Dermis lymphatic vessel endothelial cell (primary cell): ENCODE measurements around the gene NXNL1. TPM values are rescaled to one million over a fixed set of nuclear protein-coding genes. Genes with fewer than 3 reads are reported as not detected.

Source experiments
- total RNA-seq: library from RNA; depleted of rRNA; stranded (reverse); fragments of >200 nt; gene quantifications from 2 replicates; pipeline ENCODE4 v1.2.1, GENCODE V29; 2014

Gene NXNL1
- not detected in 2 replicates for total RNA-seq

GRCh38 chr19:17460372-17461230 is at the start of gene NXNL1:
NXNL1 (minus strand) TSS chr19:17460926; CDS start chr19:17460869, 57 bp downstream.

GRCh38 chr19:17470068-17470841 is 9.5 kb upstream of the NXNL1 start, which contains the start of gene SLC27A1:
SLC27A1 (plus strand) TSS chr19:17470524; CDS start chr19:17470541, 17 bp downstream.

DNA sequence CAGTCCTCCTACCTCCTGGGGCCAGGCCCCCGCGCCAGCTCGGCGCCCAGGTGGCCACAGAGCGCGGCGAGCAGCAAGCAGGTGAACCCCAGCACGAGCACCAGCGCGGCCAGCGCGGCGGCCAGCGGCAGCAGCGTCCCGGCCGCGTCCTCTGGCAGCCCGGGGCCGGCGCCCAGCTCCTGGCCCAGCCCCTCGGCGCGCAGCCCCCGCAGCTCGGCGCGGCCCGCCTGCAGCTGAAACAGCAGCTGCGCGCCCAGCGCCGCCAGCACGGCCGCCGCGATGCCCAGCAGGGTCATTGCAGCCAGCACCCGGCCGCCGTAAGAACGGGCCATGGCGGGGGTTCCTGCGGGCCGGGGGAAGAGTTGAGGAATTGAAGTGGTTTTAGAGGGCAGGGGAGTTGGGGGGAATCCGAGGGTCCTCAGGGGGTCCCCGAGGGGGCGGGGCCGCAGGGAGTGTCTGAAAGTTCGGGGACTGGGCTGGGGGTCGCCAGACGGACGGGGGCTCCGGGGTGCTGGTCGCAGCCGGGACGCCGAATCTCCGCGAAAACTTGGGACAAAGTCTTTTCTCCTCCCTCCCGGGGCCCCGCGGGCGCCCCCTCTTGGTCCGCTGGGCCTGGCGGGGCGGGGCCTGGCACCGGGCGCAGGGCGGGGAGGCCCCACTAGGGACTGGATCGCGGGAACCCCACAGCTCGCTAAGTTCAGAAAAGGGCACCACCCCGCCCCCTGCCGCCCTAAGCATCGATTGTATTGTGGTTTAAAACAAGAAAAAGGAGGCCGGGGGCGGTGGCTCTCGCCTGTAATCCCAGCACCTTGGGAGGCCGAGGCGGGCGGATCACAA is 12.4 kb downstream of the NXNL1 start, which contains the start of gene TMEM221:
Gene TMEM221 (minus strand): TSS at position 538 of the 837 bp plus-strand sequence. CDS start 206 bp downstream, at position 332.

GRCh38 chr19:17419621-17420474 is 40.9 kb downstream of the NXNL1 start, which contains the start of gene MVB12A:
MVB12A (plus strand) TSS chr19:17420047; CDS start chr19:17420136, 89 bp downstream.

Other genes with a start within 250 kb of the NXNL1 start
- 14.0 and 15.2 TPM in 2 replicates for gene USE1, start 245.6 kb downstream of the NXNL1 start, total RNA-seq
- gene OCEL1, start 234.7 kb downstream of the NXNL1 start, total RNA-seq = 3.5 and 7.2 TPM in 2 replicates
- gene NR2F6, start 215.0 kb downstream of the NXNL1 start, total RNA-seq = 26.0 and 27.7 TPM in 2 replicates
- 33.1 and 37.3 TPM in 2 replicates for gene USHBP1, start 196.2 kb downstream of the NXNL1 start, total RNA-seq
- gene BABAM1, start 193.5 kb downstream of the NXNL1 start, total RNA-seq = 57.4 and 70.9 TPM in 2 replicates
- gene ANKLE1, start 179.0 kb downstream of the NXNL1 start, total RNA-seq = 0.33 and 0.43 TPM in 2 replicates
- gene ABHD8, start 157.5 kb downstream of the NXNL1 start, total RNA-seq = 4.7 and 7.6 TPM in 2 replicates
- 34.4 and 37.2 TPM in 2 replicates for gene MRPL34, start 155.1 kb downstream of the NXNL1 start, total RNA-seq
- gene DDA1, start 151.4 kb downstream of the NXNL1 start, total RNA-seq = 19.7 and 26.3 TPM in 2 replicates
- 2.2 TPM in 2 replicates for gene ANO8, start 126.1 kb downstream of the NXNL1 start, total RNA-seq
- gene GTPBP3, start 123.4 kb downstream of the NXNL1 start, total RNA-seq = 6.4 and 8.7 TPM in 2 replicates
- 15.4 and 63.3 TPM in 2 replicates for gene PLVAP, start 83.6 kb downstream of the NXNL1 start, total RNA-seq
- not detected in 2 replicates for gene CCDC194, start 66.7 kb downstream of the NXNL1 start, total RNA-seq
- gene BST2, start 55.3 kb downstream of the NXNL1 start, total RNA-seq = 0.34 and 0.43 TPM in 2 replicates
- gene MVB12A, start 40.9 kb downstream of the NXNL1 start, total RNA-seq = 32.3 and 37.5 TPM in 2 replicates
- 0.09 TPM in 1 of 2 replicates, not detected in the other for gene TMEM221, start 12.3 kb downstream of the NXNL1 start, total RNA-seq
- 18.3 and 23.0 TPM in 2 replicates for gene SLC27A1, start 9.6 kb upstream of the NXNL1 start, total RNA-seq
- gene PGLS, start 50.7 kb upstream of the NXNL1 start, total RNA-seq = 38.8 and 40.9 TPM in 2 replicates
- 31.7 and 37.9 TPM in 2 replicates for gene COLGALT1, start 94.7 kb upstream of the NXNL1 start, total RNA-seq
- gene UNC13A, start 227.4 kb upstream of the NXNL1 start, total RNA-seq = under 0.01 and 0.11 TPM in 2 replicates